Keratinocyte (primary cell): ENCODE measurements around the gene CDKN1B. TPM values are rescaled to one million over a fixed set of nuclear protein-coding genes. Genes with fewer than 3 reads are reported as not detected.

Source experiments
- DNase-seq: peaks from one replicate; pipeline ENCODE4 v3.0.0-alpha.2; 2011; ENCODE audit warnings: low read depth, missing footprints, low spot score
- FAIRE-seq: peaks from 2 replicates; lab custom pipeline; 2011; peaks lifted over from hg19 to GRCh38; lab: Jason Lieb, UNC
- H2AFZ ChIP-seq: 2 replicates; pipeline ENCODE4 v1.6.0; 2012; ENCODE audit warnings: low read length, control low read depth, inconsistent platforms; ENCODE audit not compliant: control insufficient read depth
- H3K27ac ChIP-seq: 2 replicates; pipeline ENCODE4 v1.5.1; 2011; ENCODE audit warnings: low read length; ENCODE audit not compliant: control insufficient read depth, insufficient read depth
- H3K27me3 ChIP-seq: 3 replicates; pipeline ENCODE4 v1.6.0; 2011; ENCODE audit warnings: low read length; ENCODE audit not compliant: control insufficient read depth, insufficient read depth; ENCODE audit errors: extremely low read depth
- H3K36me3 ChIP-seq, 2 experiments: 2 replicates in 1 of 2; 3 replicates in 1 of 2; pipeline ENCODE4 v1.5.1; 2011; ENCODE audit warnings: low read length in 2 of 2, mild to moderate bottlenecking in 1 of 2; ENCODE audit not compliant: control insufficient read depth in 2 of 2, insufficient read depth in 2 of 2; ENCODE audit errors: extremely low read depth in 1 of 2
- H3K4me1 ChIP-seq: 3 replicates; pipeline ENCODE4 v1.5.1; 2011; ENCODE audit warnings: low read length; ENCODE audit not compliant: control insufficient read depth, insufficient read depth; ENCODE audit errors: extremely low read depth
- H3K4me2 ChIP-seq: 3 replicates; pipeline ENCODE4 v1.6.0; 2011; ENCODE audit warnings: low read depth, low read length; ENCODE audit not compliant: control insufficient read depth, insufficient read depth; ENCODE audit errors: extremely low read depth
- H3K4me3 ChIP-seq, 3 experiments: fragments of 200-600 bp in 1 of 3; sonication (generic) in 1 of 3; 2 replicates in 2 of 3; 3 replicates in 1 of 3; pipeline ENCODE4 v1.5.1; 2011 to 2016; ENCODE audit warnings: low read length in 3 of 3, mild to moderate bottlenecking in 3 of 3, control low read depth in 2 of 3, inconsistent platforms in 1 of 3, low read depth in 1 of 3, mixed read lengths in 1 of 3, mixed run types in 1 of 3, moderate library complexity in 1 of 3; ENCODE audit not compliant: control insufficient read depth in 2 of 3, insufficient read depth in 2 of 3; ENCODE audit errors: extremely low read depth in 1 of 3
- H3K79me2 ChIP-seq: 2 replicates; pipeline ENCODE4 v1.6.0; 2012; ENCODE audit warnings: low read length; ENCODE audit not compliant: control insufficient read depth, insufficient read depth
- H3K9ac ChIP-seq: 3 replicates; pipeline ENCODE4 v1.6.0; 2011; ENCODE audit warnings: low read length; ENCODE audit not compliant: control insufficient read depth, insufficient read depth; ENCODE audit errors: extremely low read depth
- H3K9me1 ChIP-seq: 3 replicates; pipeline ENCODE4 v1.6.0; 2011; ENCODE audit warnings: low read length; ENCODE audit not compliant: control insufficient read depth, insufficient read depth; ENCODE audit errors: extremely low read depth
- H3K9me3 ChIP-seq: 2 replicates; pipeline ENCODE4 v1.5.1; 2012; ENCODE audit warnings: low read depth, low read length; ENCODE audit not compliant: control insufficient read depth
- H4K20me1 ChIP-seq: 3 replicates; pipeline ENCODE4 v1.6.0; 2011; ENCODE audit warnings: low read length; ENCODE audit not compliant: control insufficient read depth, insufficient read depth; ENCODE audit errors: extremely low read depth
- EZH2 ChIP-seq: IDR thresholded peaks from one replicate; pipeline ENCODE4 v1.6.1; 2012; ENCODE audit warnings: inconsistent platforms, mild to moderate bottlenecking, low read length, moderate library complexity
- dilution Hi-C: fragments of 300-500 bp; cut with MboI; formaldehyde crosslinking; loops from one replicate; pipeline ENCODE4 v1.7.0; 2020; ENCODE audit warnings: low sequenced_read_pairs; ENCODE audit not compliant: extremely low pct_ligation_motif_present
- polyA plus RNA-seq, 5 experiments: library from polyadenylated mRNA; depleted of rRNA in 3 of 5; stranded (reverse) in 3 of 5; stranded (forward) in 1 of 5; unstranded in 1 of 5; fragments of >200 nt; gene quantifications; 1 replicate in 1 of 5; 2 replicates in 3 of 5; 3 replicates in 1 of 5; pipeline versions ENCODE4 v1.2.1 to v1.2.3, GENCODE V29; 2011 to 2012; ENCODE audit warnings: missing spikeins in 2 of 5, low read depth in 1 of 5, low replicate concordance in 1 of 5
- TF ChIP-seq, protein P1 (sequence below), 3 experiments: IDR thresholded peaks in 1 of 3; conservative IDR thresholded peaks in 1 of 3; optimal IDR thresholded peaks in 1 of 3; 2 replicates in 2 of 3; 3 replicates in 1 of 3; pipeline versions ENCODE3 to v1.5.1; 2011; ENCODE audit warnings: low read length in 3 of 3, mild to moderate bottlenecking in 3 of 3, moderate library complexity in 2 of 3, control low read depth in 1 of 3, inconsistent platforms in 1 of 3; ENCODE audit not compliant: insufficient read depth in 2 of 3; ENCODE audit errors: extremely low read depth in 1 of 3

CDKN1B gene
- polyA plus RNA-seq, 1 donor (not counting 4 experiments of a cell fraction or from before 2014, with no cell fraction given), result 5.1 TPM

DNA sequence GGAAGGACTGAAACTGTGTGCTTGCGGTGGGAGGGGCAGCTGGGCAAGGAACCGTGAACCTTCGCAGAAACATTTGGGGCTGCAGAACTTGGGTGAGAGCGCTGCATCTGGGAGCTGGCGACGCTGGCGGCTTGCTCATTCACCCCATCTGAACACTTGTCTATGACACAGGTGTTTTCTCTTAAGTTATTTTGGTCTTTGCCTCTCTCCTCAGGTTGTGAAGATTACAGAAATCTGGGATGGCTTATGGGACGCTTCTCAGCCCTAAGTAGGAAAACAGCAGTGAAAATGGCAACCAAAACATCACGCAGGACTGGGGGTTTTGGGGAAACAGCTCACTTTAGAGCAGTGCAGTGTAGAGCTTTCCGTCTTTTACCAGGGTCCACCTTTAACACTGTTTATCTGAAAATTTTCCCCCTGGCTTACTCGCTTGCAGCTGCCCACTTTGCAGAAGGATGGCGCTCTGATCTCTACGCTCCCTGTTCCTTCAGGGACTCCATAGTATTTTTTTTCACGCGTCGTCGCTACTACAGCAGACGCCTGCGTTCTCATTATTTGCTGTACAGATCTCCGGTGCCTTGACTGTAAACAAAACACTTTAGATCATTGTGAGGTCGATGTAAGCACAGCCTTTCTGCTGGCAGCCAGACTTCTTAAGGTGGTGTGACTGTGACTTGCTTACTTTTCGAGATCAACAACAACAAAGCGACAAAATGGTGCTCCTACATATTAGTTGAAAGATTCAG, 2.7 kb upstream of the CDKN1B start:
- peak overlapping the region; percentile 63 for H3K9ac ChIP-seq
- peak overlapping the region; percentile 48 for H3K27ac ChIP-seq
- H4K20me1 ChIP-seq, result peaks cover 2% of the 10 kb centered on the region
- dilution Hi-C loops, result no loop called here
- TF ChIP-seq, protein P1, sequence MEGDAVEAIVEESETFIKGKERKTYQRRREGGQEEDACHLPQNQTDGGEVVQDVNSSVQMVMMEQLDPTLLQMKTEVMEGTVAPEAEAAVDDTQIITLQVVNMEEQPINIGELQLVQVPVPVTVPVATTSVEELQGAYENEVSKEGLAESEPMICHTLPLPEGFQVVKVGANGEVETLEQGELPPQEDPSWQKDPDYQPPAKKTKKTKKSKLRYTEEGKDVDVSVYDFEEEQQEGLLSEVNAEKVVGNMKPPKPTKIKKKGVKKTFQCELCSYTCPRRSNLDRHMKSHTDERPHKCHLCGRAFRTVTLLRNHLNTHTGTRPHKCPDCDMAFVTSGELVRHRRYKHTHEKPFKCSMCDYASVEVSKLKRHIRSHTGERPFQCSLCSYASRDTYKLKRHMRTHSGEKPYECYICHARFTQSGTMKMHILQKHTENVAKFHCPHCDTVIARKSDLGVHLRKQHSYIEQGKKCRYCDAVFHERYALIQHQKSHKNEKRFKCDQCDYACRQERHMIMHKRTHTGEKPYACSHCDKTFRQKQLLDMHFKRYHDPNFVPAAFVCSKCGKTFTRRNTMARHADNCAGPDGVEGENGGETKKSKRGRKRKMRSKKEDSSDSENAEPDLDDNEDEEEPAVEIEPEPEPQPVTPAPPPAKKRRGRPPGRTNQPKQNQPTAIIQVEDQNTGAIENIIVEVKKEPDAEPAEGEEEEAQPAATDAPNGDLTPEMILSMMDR (optimal IDR thresholded peaks at IDR 0.05 in 1 of 3, IDR thresholded peaks at IDR 0.05 in 1 of 3, conservative IDR thresholded peaks at IDR 0.05 in 1 of 3; ENCODE audit: extremely low read depth in 1 of 3, insufficient read depth in 2 of 3, low read length in 3 of 3), result peak; percentile 20 to 43 (median 42)
- TF ChIP-seq EZH2, result no peak
- no peaks in the 10 kb centered on the region for H3K9me1 ChIP-seq
- peak overlapping the region; percentile 14 to 70 (median 66) for H3K4me3 ChIP-seq
- H3K4me2 ChIP-seq, result peak overlapping the region; percentile 93
- H3K36me3 ChIP-seq, result peaks cover 0 to 5% of the 10 kb centered on the region in 2 experiments
- peaks cover 22% of the 10 kb centered on the region for H3K79me2 ChIP-seq
- H3K27me3 ChIP-seq, result no peaks in the 10 kb centered on the region
- DNase-seq (no peak), FAIRE-seq (no peak)
- H2AFZ ChIP-seq, result peak overlapping the region; percentile 97
- H3K4me1 ChIP-seq, result peaks cover 26% of the 10 kb centered on the region
- H3K9me3 ChIP-seq, result no peaks in the 10 kb centered on the region

DNA sequence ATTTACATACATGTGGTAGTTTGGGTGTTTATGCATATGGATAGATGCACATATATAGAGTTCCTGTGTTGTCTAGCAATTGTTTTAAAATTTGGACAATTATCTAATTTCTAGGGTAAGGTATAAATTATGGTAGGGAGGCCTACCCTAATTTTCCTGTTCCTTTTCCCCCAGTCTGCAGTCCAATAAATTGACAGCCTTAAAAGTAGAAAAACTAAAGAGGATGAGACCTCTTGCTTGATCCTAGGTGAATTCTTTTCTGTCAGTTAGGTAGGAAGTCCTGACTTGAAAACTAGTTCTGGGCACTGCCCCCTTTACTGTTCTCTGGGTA, 2.1 kb upstream of the CDKN1B start:
- dilution Hi-C loops, result no loop called here
- FAIRE-seq (no peak), DNase-seq (no peak)
- Histone ChIP-seq H3K4me2 (peak overlapping the region; percentile 93), H4K20me1 (peaks cover 2% of the 10 kb centered on the region), H3K4me3 (no peak overlapping the region), H3K79me2 (peaks cover 29% of the 10 kb centered on the region), H3K27me3 (no peaks in the 10 kb centered on the region), H3K4me1 (peaks cover 33% of the 10 kb centered on the region), H2AFZ (peak overlapping the region; percentile 97), H3K36me3 (peaks cover 0 to 5% of the 10 kb centered on the region in 2 experiments), H3K9ac (no peak overlapping the region), H3K27ac (no peak overlapping the region), H3K9me3 (no peaks in the 10 kb centered on the region), H3K9me1 (no peaks in the 10 kb centered on the region)
- no peak for TF ChIP-seq EZH2
- TF ChIP-seq, protein P1 (optimal IDR thresholded peaks at IDR 0.05 in 1 of 3, IDR thresholded peaks at IDR 0.05 in 1 of 3, conservative IDR thresholded peaks at IDR 0.05 in 1 of 3; ENCODE audit: extremely low read depth in 1 of 3, insufficient read depth in 2 of 3, low read length in 3 of 3), result no peak
